Measurements from ENCODE around the gene CBR3. TPM values are rescaled to one million over a fixed set of nuclear protein-coding genes. Genes with fewer than 3 reads are reported as not detected.

The CBR3 gene
- total RNA-seq, 1 donor, result 4.1 TPM

- Histone ChIP-seq H3K4me3 (ENCODE audit: low read length) (peak within 1 kb of the TSS; percentile 88), H3K4me1 (ENCODE audit: insufficient read depth, low read length) (peaks cover 43% of the 10 kb centered on the region), H3K9me3 (ENCODE audit: low read depth, low read length) (no peaks in the 10 kb centered on the region), H3K27me3 (ENCODE audit: insufficient read depth, low read length) (no peaks in the 10 kb centered on the region)
Observed at GRCh38 chr21:36156815-36157670, 22.2 kb downstream of the CBR3 start, which contains the start of gene DOP1B. DOP1B (plus strand) TSS chr21:36156824; CDS start chr21:36164734, 7,910 bp downstream.

GRCh38 chr21:36159356-36159921 lies 24.6 kb downstream of the CBR3 start:
- H3K9me3 ChIP-seq (ENCODE audit: low read depth, low read length), result no peaks in the 10 kb centered on the region
- no peaks in the 10 kb centered on the region for H3K27me3 ChIP-seq (ENCODE audit: insufficient read depth, low read length)
- peaks cover 64% of the 10 kb centered on the region for H3K4me1 ChIP-seq (ENCODE audit: insufficient read depth, low read length)
- no peak overlapping the region for H3K4me3 ChIP-seq (ENCODE audit: low read length)

- no peak overlapping the region for H3K4me3 ChIP-seq (ENCODE audit: low read length)
- H3K9me3 ChIP-seq (ENCODE audit: low read depth, low read length), result no peaks in the 10 kb centered on the region
- H3K4me1 ChIP-seq (ENCODE audit: insufficient read depth, low read length), result peaks cover 58% of the 10 kb centered on the region
- no peaks in the 10 kb centered on the region for H3K27me3 ChIP-seq (ENCODE audit: insufficient read depth, low read length)
Observed at GRCh38 chr21:36160850-36161178, 25.9 kb downstream of the CBR3 start.

GRCh38 chr21:36162631-36163030 lies 27.8 kb downstream of the CBR3 start:
- H3K27me3 ChIP-seq (ENCODE audit: insufficient read depth, low read length), result no peaks in the 10 kb centered on the region
- H3K4me3 ChIP-seq (ENCODE audit: low read length), result no peak overlapping the region
- H3K9me3 ChIP-seq (ENCODE audit: low read depth, low read length), result no peaks in the 10 kb centered on the region
- H3K4me1 ChIP-seq (ENCODE audit: insufficient read depth, low read length), result peaks cover 55% of the 10 kb centered on the region

- Histone ChIP-seq H3K4me3 (ENCODE audit: low read length) (no peak overlapping the region), H3K27me3 (ENCODE audit: insufficient read depth, low read length) (no peaks in the 10 kb centered on the region), H3K4me1 (ENCODE audit: insufficient read depth, low read length) (peaks cover 44% of the 10 kb centered on the region), H3K9me3 (ENCODE audit: low read depth, low read length) (no peaks in the 10 kb centered on the region)
Observed at GRCh38 chr21:36163750-36164741, 29.2 kb downstream of the CBR3 start.

GRCh38 chr21:36165356-36165755 lies 30.5 kb downstream of the CBR3 start:
- peaks cover 41% of the 10 kb centered on the region for H3K4me1 ChIP-seq (ENCODE audit: insufficient read depth, low read length)
- H3K27me3 ChIP-seq (ENCODE audit: insufficient read depth, low read length), result no peaks in the 10 kb centered on the region
- H3K9me3 ChIP-seq (ENCODE audit: low read depth, low read length), result no peaks in the 10 kb centered on the region
- H3K4me3 ChIP-seq (ENCODE audit: low read length), result no peak overlapping the region

GRCh38 chr21:36166705-36167104 lies 31.8 kb downstream of the CBR3 start:
- Histone ChIP-seq H3K9me3 (ENCODE audit: low read depth, low read length) (no peaks in the 10 kb centered on the region), H3K4me3 (ENCODE audit: low read length) (no peak overlapping the region), H3K4me1 (ENCODE audit: insufficient read depth, low read length) (peaks cover 49% of the 10 kb centered on the region)

GRCh38 chr21:36167541-36167940 lies 32.7 kb downstream of the CBR3 start:
- no peak overlapping the region for H3K4me3 ChIP-seq (ENCODE audit: low read length)
- no peaks in the 10 kb centered on the region for H3K27me3 ChIP-seq (ENCODE audit: insufficient read depth, low read length)
- H3K9me3 ChIP-seq (ENCODE audit: low read depth, low read length), result no peaks in the 10 kb centered on the region
- peaks cover 56% of the 10 kb centered on the region for H3K4me1 ChIP-seq (ENCODE audit: insufficient read depth, low read length)

More at GRCh38 chr21:36166705-36167104, 31.8 kb downstream of the CBR3 start:
- no peaks in the 10 kb centered on the region for H3K27me3 ChIP-seq (ENCODE audit: insufficient read depth, low read length)

GRCh38 chr21:36169470-36170128 lies 34.7 kb downstream of the CBR3 start:
- Histone ChIP-seq H3K9me3 (ENCODE audit: low read depth, low read length) (no peaks in the 10 kb centered on the region), H3K27me3 (ENCODE audit: insufficient read depth, low read length) (no peaks in the 10 kb centered on the region), H3K4me1 (ENCODE audit: insufficient read depth, low read length) (peaks cover 55% of the 10 kb centered on the region), H3K4me3 (ENCODE audit: low read length) (no peak overlapping the region)

GRCh38 chr21:36170823-36171222 lies 35.9 kb downstream of the CBR3 start:
- H3K4me3 ChIP-seq (ENCODE audit: low read length), result no peak overlapping the region
- no peaks in the 10 kb centered on the region for H3K27me3 ChIP-seq (ENCODE audit: insufficient read depth, low read length)
- no peaks in the 10 kb centered on the region for H3K9me3 ChIP-seq (ENCODE audit: low read depth, low read length)
- H3K4me1 ChIP-seq (ENCODE audit: insufficient read depth, low read length), result peaks cover 56% of the 10 kb centered on the region

- Histone ChIP-seq H3K4me1 (ENCODE audit: insufficient read depth, low read length) (peaks cover 56% of the 10 kb centered on the region), H3K4me3 (ENCODE audit: low read length) (no peak overlapping the region), H3K27me3 (ENCODE audit: insufficient read depth, low read length) (no peaks in the 10 kb centered on the region), H3K9me3 (ENCODE audit: low read depth, low read length) (no peaks in the 10 kb centered on the region)
Observed at GRCh38 chr21:36171336-36171735, 36.5 kb downstream of the CBR3 start.

GRCh38 chr21:36171741-36172331 lies 37.0 kb downstream of the CBR3 start:
- peaks cover 52% of the 10 kb centered on the region for H3K4me1 ChIP-seq (ENCODE audit: insufficient read depth, low read length)
- H3K27me3 ChIP-seq (ENCODE audit: insufficient read depth, low read length), result no peaks in the 10 kb centered on the region
- H3K4me3 ChIP-seq (ENCODE audit: low read length), result no peak overlapping the region
- H3K9me3 ChIP-seq (ENCODE audit: low read depth, low read length), result no peaks in the 10 kb centered on the region

- Histone ChIP-seq H3K27me3 (ENCODE audit: insufficient read depth, low read length) (no peaks in the 10 kb centered on the region), H3K4me1 (ENCODE audit: insufficient read depth, low read length) (peaks cover 53% of the 10 kb centered on the region), H3K4me3 (ENCODE audit: low read length) (no peak overlapping the region), H3K9me3 (ENCODE audit: low read depth, low read length) (no peaks in the 10 kb centered on the region)
Observed at GRCh38 chr21:36174780-36175179, 39.9 kb downstream of the CBR3 start.

All from mononuclear cell (primary cell).